ENCODE results near the gene F10. TPM values are rescaled to one million over a fixed set of nuclear protein-coding genes. Genes with fewer than 3 reads are reported as not detected.

F10 gene
- total and polyA plus RNA-seq, 2 of the 13 experiments (the other 11 are each of a cell fraction or from before 2014, with no cell fraction given), result 58.4 to 237 TPM

DNA sequence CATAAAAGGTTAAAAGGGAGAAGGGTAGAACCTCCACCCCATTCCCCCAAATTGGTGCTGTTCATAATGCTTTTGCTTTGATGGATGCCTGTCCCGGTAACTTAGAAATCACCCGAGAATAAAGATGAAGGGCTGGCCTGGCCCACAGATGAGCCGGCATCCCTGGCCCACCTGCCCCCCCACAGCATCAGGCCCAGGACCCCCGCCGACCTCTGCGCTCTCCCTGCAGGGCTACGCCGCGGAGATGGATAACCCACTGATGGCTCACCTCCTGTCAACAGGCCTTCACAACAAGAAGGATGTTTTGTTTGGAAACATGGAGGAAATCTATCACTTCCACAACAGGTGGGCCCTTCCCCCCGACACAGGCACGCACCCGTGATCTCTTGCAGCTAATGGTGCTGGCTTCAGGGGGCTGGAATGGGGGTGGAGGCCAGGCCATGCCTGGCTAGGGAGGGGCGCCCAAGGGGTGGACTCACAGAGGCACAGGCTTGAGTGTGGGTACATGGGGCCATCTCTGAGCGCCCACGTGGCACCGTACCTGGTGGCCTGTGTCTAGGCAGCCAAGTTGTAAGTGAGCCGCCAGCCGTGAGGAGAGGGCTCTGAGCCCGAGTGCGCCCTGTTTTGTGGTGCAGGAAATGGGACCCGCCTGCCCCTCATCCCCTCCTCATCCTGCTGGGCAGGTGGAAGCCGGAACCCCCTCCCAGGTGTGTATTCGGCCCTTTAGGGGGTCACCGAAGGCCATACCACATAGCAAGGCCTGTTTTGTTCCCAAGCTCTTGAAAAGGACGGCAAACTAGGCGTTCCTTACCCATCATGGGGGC is 40.2 kb upstream of the F10 start (continued):
- TF ChIP-seq, protein P1, sequence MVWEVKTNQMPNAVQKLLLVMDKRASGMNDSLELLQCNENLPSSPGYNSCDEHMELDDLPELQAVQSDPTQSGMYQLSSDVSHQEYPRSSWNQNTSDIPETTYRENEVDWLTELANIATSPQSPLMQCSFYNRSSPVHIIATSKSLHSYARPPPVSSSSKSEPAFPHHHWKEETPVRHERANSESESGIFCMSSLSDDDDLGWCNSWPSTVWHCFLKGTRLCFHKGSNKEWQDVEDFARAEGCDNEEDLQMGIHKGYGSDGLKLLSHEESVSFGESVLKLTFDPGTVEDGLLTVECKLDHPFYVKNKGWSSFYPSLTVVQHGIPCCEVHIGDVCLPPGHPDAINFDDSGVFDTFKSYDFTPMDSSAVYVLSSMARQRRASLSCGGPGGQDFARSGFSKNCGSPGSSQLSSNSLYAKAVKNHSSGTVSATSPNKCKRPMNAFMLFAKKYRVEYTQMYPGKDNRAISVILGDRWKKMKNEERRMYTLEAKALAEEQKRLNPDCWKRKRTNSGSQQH (CRISPR knock-in tag; IDR thresholded peaks at IDR 0.05; ENCODE audit: low read depth), result no peak
- no peak for TF ChIP-seq ARNTL (CRISPR knock-in tag; IDR thresholded peaks at IDR 0.05)
- TF ChIP-seq, protein P2, sequence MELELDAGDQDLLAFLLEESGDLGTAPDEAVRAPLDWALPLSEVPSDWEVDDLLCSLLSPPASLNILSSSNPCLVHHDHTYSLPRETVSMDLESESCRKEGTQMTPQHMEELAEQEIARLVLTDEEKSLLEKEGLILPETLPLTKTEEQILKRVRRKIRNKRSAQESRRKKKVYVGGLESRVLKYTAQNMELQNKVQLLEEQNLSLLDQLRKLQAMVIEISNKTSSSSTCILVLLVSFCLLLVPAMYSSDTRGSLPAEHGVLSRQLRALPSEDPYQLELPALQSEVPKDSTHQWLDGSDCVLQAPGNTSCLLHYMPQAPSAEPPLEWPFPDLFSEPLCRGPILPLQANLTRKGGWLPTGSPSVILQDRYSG (CRISPR knock-in tag; IDR thresholded peaks at IDR 0.05), result no peak
- TF ChIP-seq NFE2L1 (CRISPR knock-in tag; IDR thresholded peaks at IDR 0.05; ENCODE audit: borderline replicate concordance), result no peak
- TF ChIP-seq, protein P3, sequence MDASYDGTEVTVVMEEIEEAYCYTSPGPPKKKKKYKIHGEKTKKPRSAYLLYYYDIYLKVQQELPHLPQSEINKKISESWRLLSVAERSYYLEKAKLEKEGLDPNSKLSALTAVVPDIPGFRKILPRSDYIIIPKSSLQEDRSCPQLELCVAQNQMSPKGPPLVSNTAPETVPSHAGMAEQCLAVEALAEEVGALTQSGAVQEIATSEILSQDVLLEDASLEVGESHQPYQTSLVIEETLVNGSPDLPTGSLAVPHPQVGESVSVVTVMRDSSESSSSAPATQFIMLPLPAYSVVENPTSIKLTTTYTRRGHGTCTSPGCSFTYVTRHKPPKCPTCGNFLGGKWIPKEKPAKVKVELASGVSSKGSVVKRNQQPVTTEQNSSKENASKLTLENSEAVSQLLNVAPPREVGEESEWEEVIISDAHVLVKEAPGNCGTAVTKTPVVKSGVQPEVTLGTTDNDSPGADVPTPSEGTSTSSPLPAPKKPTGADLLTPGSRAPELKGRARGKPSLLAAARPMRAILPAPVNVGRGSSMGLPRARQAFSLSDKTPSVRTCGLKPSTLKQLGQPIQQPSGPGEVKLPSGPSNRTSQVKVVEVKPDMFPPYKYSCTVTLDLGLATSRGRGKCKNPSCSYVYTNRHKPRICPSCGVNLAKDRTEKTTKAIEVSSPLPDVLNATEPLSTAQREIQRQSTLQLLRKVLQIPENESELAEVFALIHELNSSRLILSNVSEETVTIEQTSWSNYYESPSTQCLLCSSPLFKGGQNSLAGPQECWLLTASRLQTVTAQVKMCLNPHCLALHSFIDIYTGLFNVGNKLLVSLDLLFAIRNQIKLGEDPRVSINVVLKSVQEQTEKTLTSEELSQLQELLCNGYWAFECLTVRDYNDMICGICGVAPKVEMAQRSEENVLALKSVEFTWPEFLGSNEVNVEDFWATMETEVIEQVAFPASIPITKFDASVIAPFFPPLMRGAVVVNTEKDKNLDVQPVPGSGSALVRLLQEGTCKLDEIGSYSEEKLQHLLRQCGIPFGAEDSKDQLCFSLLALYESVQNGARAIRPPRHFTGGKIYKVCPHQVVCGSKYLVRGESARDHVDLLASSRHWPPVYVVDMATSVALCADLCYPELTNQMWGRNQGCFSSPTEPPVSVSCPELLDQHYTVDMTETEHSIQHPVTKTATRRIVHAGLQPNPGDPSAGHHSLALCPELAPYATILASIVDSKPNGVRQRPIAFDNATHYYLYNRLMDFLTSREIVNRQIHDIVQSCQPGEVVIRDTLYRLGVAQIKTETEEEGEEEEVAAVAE (CRISPR knock-in tag; IDR thresholded peaks at IDR 0.05; ENCODE audit: borderline replicate concordance), result no peak
- TF ChIP-seq CBFB (CRISPR knock-in tag; IDR thresholded peaks at IDR 0.05), result no peak
- no peak for TF ChIP-seq CHD2 (IDR thresholded peaks at IDR 0.05; ENCODE audit: low read depth, low read length)
- no peak for TF ChIP-seq ZNF33B (CRISPR knock-in tag; IDR thresholded peaks at IDR 0.05)
